Activated CD4-positive, alpha-beta T cell treated with anti-CD3 and anti-CD28 coated beads, Interleukin-2, amount 50 U/mL, for 1 hour (primary cell): Measurements from ENCODE around the gene STEAP1.

Source experiments
- DNase-seq: peaks from one replicate; pipeline ENCODE4 v3.0.0-alpha.2; 2020

The STEAP1 gene

DNA sequence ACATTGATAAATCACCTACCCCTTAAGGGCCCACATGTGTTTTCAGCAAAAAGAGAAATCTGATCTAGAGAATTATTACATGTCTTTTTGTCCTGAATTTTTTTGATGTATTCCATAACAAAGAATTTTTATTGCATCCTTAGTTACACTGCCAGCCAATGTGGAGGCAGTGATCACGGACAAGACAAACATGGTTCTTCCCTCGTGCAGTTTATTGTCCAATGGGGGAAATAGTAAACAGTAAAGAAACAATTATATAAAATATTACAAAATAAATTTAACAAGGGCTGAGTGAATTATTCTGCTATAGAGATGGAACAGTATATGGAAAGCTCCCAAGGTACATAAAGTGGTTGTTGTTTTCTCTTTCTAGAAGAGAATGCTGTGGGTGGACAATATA is 59.3 kb downstream of the STEAP1 start:
- DNase-seq: no peak
